ENCODE data around the gene FMN1. TPM values are rescaled to one million over a fixed set of nuclear protein-coding genes. Genes with fewer than 3 reads are reported as not detected.
"Not testable (repeated sequence)": the region's sequence is repeated elsewhere in the genome, so short reads cannot be mapped to it uniquely, and the experiment has no call there.

The FMN1 gene
- total RNA-seq, 1 donor from 2014 or later = 0.02 TPM

DNA sequence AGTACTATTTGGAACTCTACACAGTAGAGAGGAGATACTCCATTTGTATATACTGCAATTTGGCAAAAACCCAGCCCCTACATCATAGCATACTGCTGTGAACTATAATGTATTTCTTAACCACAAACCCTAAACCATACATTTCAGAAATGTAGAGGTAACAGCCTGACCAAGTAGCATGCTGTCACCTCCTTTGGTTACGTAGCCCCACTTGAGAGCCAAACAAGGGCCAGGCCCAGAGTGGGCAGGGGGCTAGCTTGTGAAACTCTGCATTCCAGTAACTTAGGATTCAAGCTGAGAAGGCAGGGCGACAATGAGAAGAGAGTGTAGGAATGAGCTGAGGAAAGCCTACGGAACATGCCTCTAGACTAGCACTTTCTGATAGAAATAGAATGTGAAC is 340.9 kb downstream of the FMN1 start:
- DNase-seq = no peak
- H3K27me3 Mint-ChIP-seq = peaks cover 3% of the 10 kb centered on the region
- H3K27ac Mint-ChIP-seq = no peak overlapping the region
- H3K36me3 Mint-ChIP-seq (ENCODE audit: low read depth) = no peaks in the 10 kb centered on the region
- H3K9me3 Mint-ChIP-seq = no peaks in the 10 kb centered on the region
- H3K4me3 Mint-ChIP-seq = no peak overlapping the region
- intact Hi-C loops (cut with micrococcal nuclease) = no loop called here
- no peaks in the 10 kb centered on the region for H3K4me1 Mint-ChIP-seq

DNA sequence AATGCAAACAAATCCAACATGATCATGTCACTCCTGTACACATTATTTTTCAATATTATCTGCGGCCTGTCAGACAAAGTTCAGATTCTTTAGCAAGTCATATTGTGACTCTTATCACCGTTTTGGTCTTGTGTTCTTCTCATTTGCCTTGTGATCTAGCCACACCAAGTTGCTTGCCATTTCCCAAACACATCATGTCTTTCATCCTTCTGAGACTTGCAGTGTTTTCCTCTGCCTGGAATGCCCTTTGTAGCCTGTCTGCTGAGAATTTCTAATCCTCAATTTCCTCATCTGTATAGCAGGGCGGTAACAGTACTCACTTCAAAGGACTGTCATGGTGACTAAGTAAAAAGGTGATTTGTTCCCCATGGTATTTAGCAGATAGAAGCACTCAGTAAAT is 341.7 kb downstream of the FMN1 start:
- intact Hi-C loops (cut with micrococcal nuclease) = no loop called here
- no peak overlapping the region for H3K27ac Mint-ChIP-seq
- no peak for DNase-seq
- H3K4me1 Mint-ChIP-seq = no peaks in the 10 kb centered on the region
- no peak overlapping the region for H3K4me3 Mint-ChIP-seq
- no peaks in the 10 kb centered on the region for H3K9me3 Mint-ChIP-seq
- no peaks in the 10 kb centered on the region for H3K36me3 Mint-ChIP-seq (ENCODE audit: low read depth)
- peaks cover under 1% of the 10 kb centered on the region for H3K27me3 Mint-ChIP-seq

DNA sequence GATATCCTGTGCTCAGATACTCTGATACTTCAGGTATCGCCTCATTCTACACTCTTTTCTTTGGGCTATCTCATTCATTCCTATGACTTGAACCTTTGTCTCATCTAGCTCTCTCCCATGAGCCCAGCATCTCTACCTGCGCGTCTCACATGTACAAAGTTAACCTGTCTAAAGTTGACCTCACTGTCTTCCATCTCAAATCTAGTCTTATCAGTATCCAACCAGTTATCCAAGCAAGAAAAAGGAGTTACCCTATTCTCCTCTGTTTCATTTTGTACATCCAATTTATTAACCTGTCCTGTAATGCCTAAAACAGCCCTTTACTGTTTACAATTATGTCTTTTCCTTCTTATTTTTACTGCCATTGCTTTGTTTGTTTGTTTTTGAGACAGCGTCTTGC is 342.5 kb downstream of the FMN1 start:
- H3K27ac Mint-ChIP-seq = no peak overlapping the region
- no peak overlapping the region for H3K4me3 Mint-ChIP-seq

DNA sequence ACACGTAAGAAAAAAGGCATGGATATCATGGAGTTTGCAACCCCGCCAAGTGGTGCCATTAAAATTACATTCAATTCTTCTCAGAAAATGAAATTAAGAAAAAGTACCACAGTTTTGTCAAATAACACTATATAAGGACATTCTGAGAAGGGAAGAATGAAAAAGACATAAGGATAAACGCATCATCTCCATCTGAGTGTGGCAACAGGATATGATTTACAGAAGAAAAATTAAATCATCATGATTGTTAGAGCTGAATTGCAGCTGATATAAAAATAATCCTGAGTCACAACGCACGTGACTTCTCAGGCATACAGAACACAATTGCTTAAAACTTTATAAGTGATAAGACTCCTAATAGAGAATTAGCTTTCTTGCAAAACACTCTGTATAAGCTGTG is 342.9 kb downstream of the FMN1 start:
- Mint-ChIP-seq H3K4me3 (no peak overlapping the region), H3K9me3 (no peaks in the 10 kb centered on the region), H3K27me3 (no peaks in the 10 kb centered on the region), H3K36me3 (ENCODE audit: low read depth) (no peaks in the 10 kb centered on the region), H3K4me1 (no peaks in the 10 kb centered on the region), H3K27ac (no peak overlapping the region)
- no peak for DNase-seq
- intact Hi-C loops (cut with micrococcal nuclease) = no loop called here

More for the DNA sequence above, 342.5 kb downstream of the FMN1 start:
- Mint-ChIP-seq H3K9me3 (no peaks in the 10 kb centered on the region), H3K4me1 (no peaks in the 10 kb centered on the region), H3K27me3 (no peaks in the 10 kb centered on the region), H3K36me3 (ENCODE audit: low read depth) (no peaks in the 10 kb centered on the region)
- intact Hi-C loops (cut with micrococcal nuclease) = no loop called here
- DNase-seq = no peak

DNA sequence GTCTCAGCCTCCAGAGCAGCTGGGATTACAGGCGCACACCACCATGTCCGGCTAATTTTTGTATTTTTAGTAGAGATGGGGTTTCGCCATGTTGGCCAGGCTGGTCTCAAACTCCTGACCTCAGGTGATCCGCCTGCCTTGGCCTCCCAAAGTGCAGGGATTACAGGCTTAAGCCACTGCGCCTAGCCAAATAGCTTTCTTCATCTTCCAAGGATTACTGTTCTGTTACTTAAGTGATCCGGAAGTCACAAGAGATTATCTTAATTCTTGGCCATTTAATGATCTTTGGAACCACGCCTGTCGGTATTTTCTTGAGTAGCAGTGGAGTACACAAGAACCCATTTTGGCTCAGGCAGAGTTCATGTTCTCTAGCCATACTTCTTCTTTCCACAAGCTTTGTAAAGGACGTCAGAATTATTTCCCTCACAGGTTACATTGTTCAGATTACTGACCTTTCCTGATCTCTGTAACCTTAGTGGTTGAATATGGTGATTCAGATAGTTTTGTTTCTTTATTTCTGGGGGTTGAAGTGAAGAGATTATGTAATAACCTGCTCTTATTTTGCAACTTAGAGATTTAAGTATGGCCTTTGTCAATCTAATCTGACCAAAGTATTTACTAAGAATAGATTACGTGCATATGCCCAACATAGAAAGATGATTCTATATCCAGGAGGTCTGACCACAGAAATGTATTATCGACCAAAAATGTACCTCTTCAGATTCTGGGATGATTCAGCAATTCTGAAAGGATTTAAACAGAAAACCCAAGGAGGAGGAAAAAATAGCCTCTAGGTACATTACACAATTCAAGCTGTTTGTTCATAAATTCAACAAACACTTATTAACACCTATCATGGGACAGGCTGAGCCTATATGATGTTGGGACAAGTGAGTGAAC is 344.5 kb downstream of the FMN1 start:
- no peak for DNase-seq
- Mint-ChIP-seq H3K36me3 (ENCODE audit: low read depth) (no peaks in the 10 kb centered on the region), H3K9me3 (no peaks in the 10 kb centered on the region), H3K27me3 (no peaks in the 10 kb centered on the region), H3K27ac (no peak overlapping the region), H3K4me3 (no peak overlapping the region), H3K4me1 (no peaks in the 10 kb centered on the region)
- intact Hi-C loops (cut with micrococcal nuclease) = no loop called here

DNA sequence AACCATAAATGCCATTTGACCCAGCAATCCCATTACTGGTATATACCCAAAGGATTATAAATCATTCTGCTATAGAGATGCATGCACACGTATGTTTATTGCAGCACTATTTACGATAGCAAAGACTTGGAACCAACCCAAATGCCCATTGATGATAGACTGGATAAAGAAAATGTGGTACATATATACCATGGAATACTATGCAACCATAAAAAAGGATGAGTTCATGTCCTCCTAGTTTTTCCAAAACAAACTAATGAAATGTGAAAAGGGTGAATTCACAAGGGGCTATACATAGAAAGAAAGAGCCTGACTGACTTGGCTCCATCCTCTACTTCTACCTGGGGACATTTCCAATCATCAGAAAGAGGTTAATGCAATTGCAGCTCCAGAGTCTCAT is 347.8 kb downstream of the FMN1 start:
- H3K9me3 Mint-ChIP-seq; H3K27ac Mint-ChIP-seq; DNase-seq; H3K4me3 Mint-ChIP-seq; H3K27me3 Mint-ChIP-seq; H3K36me3 Mint-ChIP-seq (ENCODE audit: low read depth); H3K4me1 Mint-ChIP-seq; intact Hi-C loops (cut with micrococcal nuclease): not testable (repeated sequence)

DNA sequence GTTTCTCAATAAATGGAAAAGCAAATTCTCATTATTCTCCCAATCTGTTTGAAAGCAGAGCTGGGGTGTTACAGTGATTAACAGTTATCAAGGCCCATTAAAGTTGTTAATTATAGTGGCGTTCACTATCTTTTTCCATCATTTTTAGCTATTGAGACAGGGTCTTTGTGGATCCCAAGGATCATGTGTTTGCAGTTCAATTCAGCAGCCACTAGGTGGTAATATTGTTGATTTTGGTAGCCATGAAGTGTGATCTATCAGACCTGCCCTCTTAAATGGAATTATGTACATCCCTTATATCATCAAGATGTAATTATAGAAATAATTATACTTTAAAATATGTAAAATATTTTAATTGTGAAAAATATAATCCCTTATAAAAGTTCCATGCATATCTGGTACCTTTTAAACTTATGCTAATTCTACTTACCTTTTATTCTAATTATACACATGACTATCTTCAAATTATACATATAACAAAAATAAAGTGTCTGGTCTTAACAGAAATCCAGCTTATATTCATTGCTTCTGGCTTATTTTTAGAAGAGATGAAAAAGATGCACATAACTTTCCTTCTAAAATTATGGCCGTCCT is 350.3 kb downstream of the FMN1 start:
- no peak overlapping the region for H3K27ac Mint-ChIP-seq
- DNase-seq = no peak
- no peak overlapping the region for H3K4me3 Mint-ChIP-seq
- no peaks in the 10 kb centered on the region for H3K9me3 Mint-ChIP-seq
- no peaks in the 10 kb centered on the region for H3K36me3 Mint-ChIP-seq (ENCODE audit: low read depth)
- no peaks in the 10 kb centered on the region for H3K4me1 Mint-ChIP-seq
- no peaks in the 10 kb centered on the region for H3K27me3 Mint-ChIP-seq
- intact Hi-C loops (cut with micrococcal nuclease) = no loop called here

DNA sequence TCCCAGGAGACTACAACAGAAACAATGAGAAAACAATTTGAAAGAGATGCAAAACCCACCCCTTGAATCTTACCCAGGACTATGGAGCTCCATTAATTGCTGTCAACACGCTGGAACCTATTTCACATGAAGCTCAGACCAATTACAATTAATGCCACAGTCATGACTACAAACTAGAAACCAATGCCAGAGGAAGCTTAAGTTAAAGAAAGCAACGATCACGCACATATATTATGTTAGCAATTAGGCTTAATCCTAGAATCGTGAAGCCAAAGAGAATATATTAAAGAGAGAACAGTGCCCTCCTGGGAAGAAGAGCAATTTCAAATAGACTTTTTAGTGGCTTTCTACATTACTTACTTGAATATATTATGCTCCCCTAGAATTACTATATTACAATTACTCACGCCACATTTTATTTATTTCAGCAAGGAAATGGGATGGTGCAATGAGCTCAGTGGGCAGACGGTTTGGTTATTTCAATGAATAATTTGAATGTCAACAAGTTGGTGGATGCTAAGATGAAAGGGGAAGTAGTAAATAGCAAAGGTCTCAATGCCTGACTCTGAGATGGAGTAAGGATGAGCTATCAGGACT is 351.2 kb downstream of the FMN1 start:
- intact Hi-C loops (cut with micrococcal nuclease) = no loop called here
- no peak overlapping the region for H3K4me3 Mint-ChIP-seq
- no peaks in the 10 kb centered on the region for H3K4me1 Mint-ChIP-seq
- no peaks in the 10 kb centered on the region for H3K27me3 Mint-ChIP-seq
- H3K27ac Mint-ChIP-seq = no peak overlapping the region
- H3K9me3 Mint-ChIP-seq = no peaks in the 10 kb centered on the region
- no peaks in the 10 kb centered on the region for H3K36me3 Mint-ChIP-seq (ENCODE audit: low read depth)
- no peak for DNase-seq

DNA sequence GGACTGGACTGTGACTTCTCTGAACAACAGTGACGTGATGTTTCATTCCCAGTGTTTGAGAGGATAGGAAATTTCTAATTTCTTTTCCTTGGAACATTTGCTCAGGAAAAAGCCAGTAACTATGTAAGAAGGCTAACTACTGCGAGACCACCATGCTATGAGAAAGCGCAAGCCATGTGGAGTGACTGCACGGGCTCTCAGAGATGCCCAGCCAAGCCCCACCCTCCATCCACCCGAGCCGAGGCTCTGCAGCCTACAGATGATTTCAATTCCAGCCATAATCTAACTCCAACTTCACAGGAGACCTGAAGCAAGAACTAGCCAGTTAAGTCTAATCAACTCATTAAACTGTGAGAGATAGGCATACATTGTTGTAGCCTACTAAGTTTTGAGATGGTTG is 352.4 kb downstream of the FMN1 start:
- no peak overlapping the region for H3K4me3 Mint-ChIP-seq
- intact Hi-C loops (cut with micrococcal nuclease) = no loop called here
- H3K36me3 Mint-ChIP-seq (ENCODE audit: low read depth) = no peaks in the 10 kb centered on the region
- no peaks in the 10 kb centered on the region for H3K9me3 Mint-ChIP-seq
- DNase-seq = no peak
- H3K27me3 Mint-ChIP-seq = no peaks in the 10 kb centered on the region
- H3K4me1 Mint-ChIP-seq = no peaks in the 10 kb centered on the region
- no peak overlapping the region for H3K27ac Mint-ChIP-seq

DNA sequence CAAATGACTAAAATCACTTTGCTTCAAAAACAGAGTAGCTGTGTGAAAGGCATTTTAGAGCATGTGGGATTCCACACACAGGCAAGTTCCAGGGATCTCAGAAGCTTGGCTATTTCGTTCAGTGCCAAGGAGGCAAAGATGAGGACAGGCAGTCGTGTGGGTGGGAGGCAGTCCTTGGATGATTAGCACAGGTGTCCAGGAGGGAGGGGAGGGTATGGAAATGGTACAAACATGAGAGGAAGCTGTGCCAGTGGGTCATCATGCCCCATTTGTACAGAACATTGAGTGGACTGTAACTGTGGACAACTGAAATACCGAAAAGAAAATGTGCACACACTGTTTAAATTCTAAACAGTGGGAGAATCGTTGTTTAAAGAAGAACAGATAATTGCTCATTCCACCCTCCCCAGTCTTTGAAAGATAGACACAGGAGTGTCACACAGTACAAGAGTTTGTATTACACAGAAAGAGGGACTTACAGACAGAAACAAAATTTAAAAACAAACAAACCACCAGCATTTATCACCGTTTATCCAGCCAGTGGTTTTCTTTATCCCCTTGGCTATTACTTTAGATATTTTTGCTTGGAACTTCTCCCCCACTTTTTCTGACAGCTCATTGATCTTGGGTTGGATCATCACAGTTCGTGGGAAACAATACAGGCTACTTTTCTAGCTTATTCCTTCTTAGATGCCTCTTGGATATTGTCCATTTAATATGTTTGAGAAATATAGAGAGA is 353.8 kb downstream of the FMN1 start:
- Mint-ChIP-seq H3K9me3 (no peaks in the 10 kb centered on the region), H3K4me1 (no peaks in the 10 kb centered on the region), H3K27me3 (no peaks in the 10 kb centered on the region), H3K36me3 (ENCODE audit: low read depth) (no peaks in the 10 kb centered on the region), H3K4me3 (no peak overlapping the region), H3K27ac (no peak overlapping the region)
- intact Hi-C loops (cut with micrococcal nuclease) = no loop called here
- DNase-seq = no peak

DNA sequence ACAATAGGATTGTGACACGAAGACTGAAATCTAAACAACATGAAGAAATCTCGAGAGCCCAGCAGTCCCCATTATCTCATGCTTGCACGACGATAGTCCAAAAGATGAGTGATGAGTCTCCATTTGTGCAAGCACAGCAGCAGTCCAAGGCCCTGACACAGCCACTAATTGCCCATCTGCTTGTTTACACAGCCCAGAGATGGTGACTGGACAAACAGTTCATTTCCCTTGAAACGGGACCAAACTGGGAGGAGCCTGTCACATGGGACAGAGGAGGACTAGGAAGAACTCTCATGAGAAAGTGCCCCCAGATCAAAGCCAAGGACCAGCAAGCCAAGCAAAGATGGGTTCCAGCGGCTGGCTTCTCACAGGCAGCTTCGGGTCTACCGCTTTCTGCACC is 355.7 kb downstream of the FMN1 start:
- Mint-ChIP-seq H3K9me3 (no peaks in the 10 kb centered on the region), H3K4me1 (no peaks in the 10 kb centered on the region), H3K27me3 (peaks cover 8% of the 10 kb centered on the region), H3K36me3 (ENCODE audit: low read depth) (no peaks in the 10 kb centered on the region), H3K27ac (no peak overlapping the region), H3K4me3 (no peak overlapping the region)
- no peak for DNase-seq
- intact Hi-C loops (cut with micrococcal nuclease) = no loop called here

DNA sequence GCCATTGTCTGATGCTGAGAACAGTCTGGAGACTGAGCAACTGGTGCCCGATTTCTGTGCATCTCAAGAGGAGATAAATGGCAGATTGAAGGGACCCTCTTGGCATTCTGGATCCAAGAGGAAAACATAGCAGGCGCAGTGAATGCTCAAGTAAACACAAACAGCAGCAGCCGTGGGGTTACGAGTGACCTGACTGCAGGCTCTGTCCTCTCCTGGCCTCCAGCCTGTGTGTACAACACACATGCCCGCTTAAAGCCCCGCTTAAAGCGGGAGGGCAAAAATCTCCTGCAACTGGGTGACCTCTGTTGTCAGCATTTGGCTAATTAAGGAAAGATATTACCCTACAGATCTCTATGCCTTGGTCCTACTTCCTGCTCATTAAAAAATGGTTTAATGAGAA is 356.2 kb downstream of the FMN1 start:
- no peak overlapping the region for H3K27ac Mint-ChIP-seq
- intact Hi-C loops (cut with micrococcal nuclease) = no loop called here
- DNase-seq = no peak
- no peaks in the 10 kb centered on the region for H3K9me3 Mint-ChIP-seq
- H3K4me1 Mint-ChIP-seq = no peaks in the 10 kb centered on the region
- H3K4me3 Mint-ChIP-seq = no peak overlapping the region
- H3K27me3 Mint-ChIP-seq = peaks cover 8% of the 10 kb centered on the region
- H3K36me3 Mint-ChIP-seq (ENCODE audit: low read depth) = no peaks in the 10 kb centered on the region

DNA sequence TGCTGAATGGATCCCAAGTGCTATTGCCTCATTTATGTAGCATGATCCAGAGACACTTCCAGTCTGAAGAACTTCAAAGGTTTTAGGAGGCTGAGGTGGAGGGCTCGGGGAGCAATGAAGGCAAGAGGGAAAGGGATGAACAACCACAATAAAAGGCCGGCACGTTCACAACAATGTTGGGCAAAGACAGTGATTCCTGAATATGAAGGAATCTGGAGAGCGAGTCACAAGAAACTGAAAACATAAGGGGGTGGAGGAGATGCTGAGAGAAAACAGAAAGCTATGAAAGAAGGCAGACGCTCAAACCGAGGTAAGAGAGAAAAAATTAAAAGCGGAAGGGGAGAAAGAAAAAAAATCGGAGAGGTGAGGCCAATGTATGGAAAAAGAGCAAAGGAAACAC is 356.6 kb downstream of the FMN1 start:
- intact Hi-C loops (cut with micrococcal nuclease) = no loop called here
- Mint-ChIP-seq H3K4me3 (no peak overlapping the region), H3K4me1 (no peaks in the 10 kb centered on the region), H3K27ac (no peak overlapping the region), H3K9me3 (no peaks in the 10 kb centered on the region), H3K36me3 (ENCODE audit: low read depth) (no peaks in the 10 kb centered on the region), H3K27me3 (peaks cover 8% of the 10 kb centered on the region)
- DNase-seq = no peak

DNA sequence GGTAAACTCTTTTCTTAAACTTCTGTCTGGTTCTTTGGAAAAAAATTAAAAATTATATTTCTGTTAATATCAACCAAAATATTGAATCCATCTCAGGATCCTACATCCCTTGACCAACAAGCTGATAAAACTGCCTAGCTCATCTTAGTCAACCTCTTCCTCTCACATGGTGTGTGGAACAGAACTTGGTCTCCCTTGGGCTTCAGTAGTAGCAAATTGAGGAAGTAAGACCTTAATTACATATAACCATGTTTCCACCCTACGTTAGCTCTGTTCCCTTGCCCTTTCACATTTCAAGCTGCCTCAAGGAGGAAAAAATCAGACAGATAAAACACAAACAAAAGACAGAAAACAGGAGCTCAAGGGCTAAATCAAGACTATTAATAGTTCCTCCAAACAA is 360.4 kb downstream of the FMN1 start:
- H3K36me3 Mint-ChIP-seq (ENCODE audit: low read depth) = no peaks in the 10 kb centered on the region
- no peak overlapping the region for H3K27ac Mint-ChIP-seq
- no peak overlapping the region for H3K4me3 Mint-ChIP-seq
- H3K27me3 Mint-ChIP-seq = peaks cover 12% of the 10 kb centered on the region
- no peak for DNase-seq
- no peaks in the 10 kb centered on the region for H3K4me1 Mint-ChIP-seq
- intact Hi-C loops (cut with micrococcal nuclease) = no loop called here
- no peaks in the 10 kb centered on the region for H3K9me3 Mint-ChIP-seq

Measured in activated CD4-positive, alpha-beta T cell treated with anti-CD3 and anti-CD28 coated beads, Interleukin-2, amount 10 ng/mL, durations not matched to agents 24 days and 14 days (primary cell).